ENCODE results near the gene XPC. TPM values are rescaled to one million over a fixed set of nuclear protein-coding genes. Genes with fewer than 3 reads are reported as not detected.

The XPC gene
- total and polyA plus RNA-seq, 2 of the 8 experiments (the other 6 are each of a cell fraction or from before 2014, with no cell fraction given) = 8.8 to 27.3 TPM

DNA sequence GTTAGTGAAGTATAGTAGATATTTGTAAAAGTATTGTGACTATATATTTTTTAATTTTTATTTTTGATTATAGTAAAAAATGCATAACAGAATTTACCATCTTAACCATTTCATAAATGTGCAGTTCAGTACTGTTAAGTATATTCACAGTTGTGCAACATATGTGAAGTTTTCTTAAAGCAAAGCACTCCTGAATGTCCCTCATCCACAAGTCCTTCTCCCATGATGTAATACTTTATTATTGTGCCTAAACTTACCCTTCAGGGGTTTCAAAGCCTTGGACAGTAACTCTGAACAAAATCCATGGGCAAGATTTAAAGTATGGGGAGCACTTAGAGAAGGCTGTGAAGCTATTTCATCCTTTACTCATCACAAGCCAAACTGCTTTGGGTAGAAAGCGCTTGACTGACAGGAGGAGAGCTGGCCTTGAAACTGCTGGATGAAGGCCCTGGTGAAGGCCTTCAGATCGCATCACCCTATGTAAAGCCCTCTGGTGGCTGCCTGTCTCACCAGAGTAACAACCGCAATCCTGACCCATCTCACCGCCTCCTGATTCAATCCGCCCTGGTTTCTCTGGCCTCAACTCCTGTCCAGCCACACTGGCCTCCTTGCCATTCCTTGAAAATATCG, 28.3 kb upstream of the XPC start:
- FAIRE-seq (no peak), DNase-seq (ENCODE audit: low read depth in 1 of 2, low spot score in 2 of 2) (no peak)
- Histone ChIP-seq H3K27ac (ENCODE audit: low read depth, low read length) (no peak overlapping the region), H3K18ac (ENCODE audit: extremely low read depth, low read length) (no peak overlapping the region), H3K56ac (replicated peaks; ENCODE audit: insufficient read length, low read depth, low read length) (no peak overlapping the region), H3K9me3 (ENCODE audit: insufficient read depth in 2 of 2, low read depth in 1 of 2, low read length in 1 of 2) (no peaks in the 10 kb centered on the region), H3K4me2 (ENCODE audit: insufficient read depth in 1 of 2, low read depth in 2 of 2, low read length in 2 of 2) (no peak overlapping the region), H2BK120ac (replicated peaks; ENCODE audit: low read depth, low read length) (no peak overlapping the region), H3K4me1 (replicated peaks in 1 of 4; ENCODE audit: control insufficient read depth in 3 of 4, insufficient read depth in 4 of 4, low read length in 3 of 4) (no peaks in the 10 kb centered on the region), H3K27me3 (replicated peaks in 1 of 4; ENCODE audit: control insufficient read depth in 3 of 4, extremely low read depth in 1 of 4, insufficient read depth in 3 of 4, low read length in 3 of 4) (no peaks in the 10 kb centered on the region), H3K4me3 (ENCODE audit: extremely low read depth in 1 of 4, insufficient read depth in 2 of 4, low read depth in 3 of 4, low read length in 4 of 4) (no peak overlapping the region), H4K91ac (replicated peaks; ENCODE audit: insufficient read length, low read length) (no peak overlapping the region), H3K9ac (replicated peaks in 1 of 4; ENCODE audit: extremely low read depth in 1 of 4, low read depth in 3 of 4, low read length in 3 of 4) (no peak overlapping the region), H3K36me3 (ENCODE audit: control insufficient read depth in 2 of 4, insufficient read depth in 4 of 4, low read length in 3 of 4) (no peaks in the 10 kb centered on the region), H2BK12ac (ENCODE audit: low read depth, low read length) (no peak overlapping the region), H3K4ac (replicated peaks; ENCODE audit: insufficient read length, low read depth, low read length) (no peak overlapping the region), H2BK15ac (ENCODE audit: low read length) (no peak overlapping the region), H4K5ac (ENCODE audit: insufficient read length, low read depth, low read length) (no peak overlapping the region), H2AFZ (ENCODE audit: low read length) (no peak overlapping the region), H3K14ac (ENCODE audit: insufficient read length) (no peak overlapping the region), H2BK20ac (ENCODE audit: low read length) (no peak overlapping the region), H3K79me1 (ENCODE audit: low read depth, low read length) (no peaks in the 10 kb centered on the region), H3K79me2 (ENCODE audit: control insufficient read depth in 1 of 2, insufficient read depth in 2 of 2, low read length in 2 of 2) (no peaks in the 10 kb centered on the region), H2AK5ac (ENCODE audit: low read depth, low read length) (no peak overlapping the region), H4K8ac (ENCODE audit: extremely low read depth, insufficient read depth, low read length) (no peak overlapping the region), H3K23me2 (ENCODE audit: low read depth, low read length) (no peaks in the 10 kb centered on the region), H2BK5ac (ENCODE audit: low read depth, low read length) (no peak overlapping the region), H4K20me1 (replicated peaks in 1 of 2; ENCODE audit: control insufficient read depth in 1 of 2, insufficient read depth in 2 of 2, low read length in 2 of 2) (no peaks in the 10 kb centered on the region), H3K23ac (ENCODE audit: insufficient read length) (no peak overlapping the region)
- WGBS, 2 experiments (ENCODE audit: extremely low coverage in 1 of 2, insufficient coverage in 1 of 2, insufficient read length in 1 of 2, insufficient replicate concordance in 2 of 2, low coverage in 1 of 2, low lambda C conversion rate in 2 of 2, missing lambda C conversion rate in 1 of 2) = 85% methylated on average over 6 of the region's 6 CpGs; no CpG with 5 or more reads in 1 of the 2 experiments
- ChIA-PET CTCF (ENCODE audit: partially characterized antibody) (interaction anchor here (0.7 to 5.5 kb wide), 11 partner anchors 9 to 260 kb away, joined by 3 to 40 read pairs (median 4); no protein-coding TSS in a partner anchor), POLR2A (ENCODE audit: partially characterized antibody) (interaction anchor here (1.0 to 1.3 kb wide), 2 partner anchors 9 to 10 kb away, joined by 3 read pairs; no protein-coding TSS in a partner anchor)
- TF ChIP-seq EP300 (IDR thresholded peaks at IDR 0.05; ENCODE audit: borderline replicate concordance in 1 of 2, low read depth in 2 of 2, low read length in 2 of 2) (no peak), SP2 (IDR thresholded peaks at IDR 0.05; ENCODE audit: low read length) (no peak), SAP30 (IDR thresholded peaks at IDR 0.05; ENCODE audit: insufficient read depth, insufficient replicate concordance, low read length) (no peak), KDM4A (IDR thresholded peaks at IDR 0.05; ENCODE audit: low read depth, low read length, severe bottlenecking) (no peak), SIN3A (conservative IDR thresholded peaks at IDR 0.05 in 1 of 2, IDR thresholded peaks at IDR 0.05 in 1 of 2; ENCODE audit: low read depth in 1 of 2, low read length in 2 of 2) (no peak), RNF2 (IDR thresholded peaks at IDR 0.05; ENCODE audit: borderline replicate concordance, low read depth, low read length, missing control alignments, poor library complexity, severe bottlenecking) (no peak), PHF8 (conservative IDR thresholded peaks at IDR 0.05; ENCODE audit: low read depth, low read length) (no peak)
- TF ChIP-seq, protein P1, sequence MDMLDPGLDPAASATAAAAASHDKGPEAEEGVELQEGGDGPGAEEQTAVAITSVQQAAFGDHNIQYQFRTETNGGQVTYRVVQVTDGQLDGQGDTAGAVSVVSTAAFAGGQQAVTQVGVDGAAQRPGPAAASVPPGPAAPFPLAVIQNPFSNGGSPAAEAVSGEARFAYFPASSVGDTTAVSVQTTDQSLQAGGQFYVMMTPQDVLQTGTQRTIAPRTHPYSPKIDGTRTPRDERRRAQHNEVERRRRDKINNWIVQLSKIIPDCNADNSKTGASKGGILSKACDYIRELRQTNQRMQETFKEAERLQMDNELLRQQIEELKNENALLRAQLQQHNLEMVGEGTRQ (IDR thresholded peaks at IDR 0.05; ENCODE audit: low read length) = no peak

Measured in H1 (cell line).